SK-N-SH treated with all-trans-retinoic acid at 6 μM for 48 hours (cell line): Measurements from ENCODE around the gene ALPK3.

Source experiments
- ATAC-seq: fragments of 200-7000 bp; cut with Tn5 transposase; 3 replicates; pipeline ENCODE4 v1.9.1; 2020; ENCODE audit warnings: mild to moderate bottlenecking, moderate library complexity
- ARNTL ChIP-seq: fragments of 450-650 bp; formaldehyde crosslinking; IDR thresholded peaks from 2 replicates; pipeline ENCODE4 v1.5.0; 2020; ENCODE audit warnings: low read depth, mild to moderate bottlenecking, moderate library complexity, borderline replicate concordance
- BACH2 ChIP-seq: fragments of 250-450 bp; sonication (Bioruptor Pico); IDR thresholded peaks from 2 replicates; pipeline ENCODE4 v1.9.0; 2021; ENCODE audit warnings: mild to moderate bottlenecking, borderline replicate concordance
- CSDC2 ChIP-seq: fragments of 250-450 bp; sonication (Bioruptor Pico); IDR thresholded peaks from 2 replicates; pipeline ENCODE4 v1.5.0; 2020; ENCODE audit warnings: mild to moderate bottlenecking, moderate library complexity
- ESRRG ChIP-seq: fragments of 250-450 bp; sonication (Bioruptor Pico); IDR thresholded peaks from 2 replicates; pipeline ENCODE4 v1.6.1; 2021; ENCODE audit warnings: mild to moderate bottlenecking
- GLIS3 ChIP-seq: fragments of 250-450 bp; sonication (Bioruptor Pico); IDR thresholded peaks from 2 replicates; pipeline ENCODE4 v1.5.0; 2020; ENCODE audit warnings: mild to moderate bottlenecking, moderate library complexity
- OSR1 ChIP-seq: fragments of 250-450 bp; sonication (Bioruptor Pico); IDR thresholded peaks from 2 replicates; pipeline ENCODE4 v1.8.0; 2022; ENCODE audit warnings: moderate library complexity, mild to moderate bottlenecking, inconsistent platforms
- PPARA ChIP-seq: fragments of 250-450 bp; sonication (Bioruptor Pico); IDR thresholded peaks from 2 replicates; pipeline ENCODE4 v1.5.0; 2020; ENCODE audit warnings: mild to moderate bottlenecking, borderline replicate concordance
- RARB ChIP-seq: fragments of 250-450 bp; sonication (Bioruptor Pico); IDR thresholded peaks from 2 replicates; pipeline ENCODE4 v1.8.0; 2021; ENCODE audit warnings: mild to moderate bottlenecking, moderate library complexity
- SNAI2 ChIP-seq: fragments of 250-450 bp; sonication (Bioruptor Pico); IDR thresholded peaks from 2 replicates; pipeline ENCODE4 v1.5.0; 2020; ENCODE audit warnings: mild to moderate bottlenecking, moderate library complexity
- TCF4 ChIP-seq: fragments of 250-450 bp; sonication (Bioruptor Pico); IDR thresholded peaks from 2 replicates; pipeline ENCODE4 v1.8.0; 2021; ENCODE audit warnings: mild to moderate bottlenecking, moderate library complexity, borderline replicate concordance
- TOX ChIP-seq: fragments of 250-450 bp; sonication (Bioruptor Pico); IDR thresholded peaks from 2 replicates; pipeline ENCODE4 v1.8.0; 2021; ENCODE audit warnings: mild to moderate bottlenecking, moderate library complexity, borderline replicate concordance
- ZC3H10 ChIP-seq: fragments of 250-450 bp; sonication (Bioruptor Pico); IDR thresholded peaks from 2 replicates; pipeline ENCODE4 v1.5.1; 2021; ENCODE audit warnings: mild to moderate bottlenecking, moderate library complexity
- ZFP3 ChIP-seq: fragments of 250-450 bp; sonication (Bioruptor Pico); IDR thresholded peaks from 2 replicates; pipeline ENCODE4 v1.5.0; 2020; ENCODE audit warnings: mild to moderate bottlenecking, moderate library complexity
- ZFP30 ChIP-seq: fragments of 450-650 bp; formaldehyde crosslinking; IDR thresholded peaks from 2 replicates; pipeline ENCODE4 v1.5.0; 2022; ENCODE audit warnings: mild to moderate bottlenecking, moderate library complexity
- ZNF565 ChIP-seq: fragments of 450-650 bp; formaldehyde crosslinking; conservative IDR thresholded peaks from 2 replicates; pipeline ENCODE4 v1.5.0; 2020; ENCODE audit warnings: low read depth, mild to moderate bottlenecking, moderate library complexity
- ZNF70 ChIP-seq: fragments of 450-650 bp; formaldehyde crosslinking; IDR thresholded peaks from 2 replicates; pipeline ENCODE4 v1.5.0; 2020; ENCODE audit warnings: mild to moderate bottlenecking, moderate library complexity
- TF ChIP-seq, protein P1 (sequence below): fragments of 250-450 bp; sonication (Bioruptor Pico); IDR thresholded peaks from 2 replicates; pipeline ENCODE4 v1.5.1; 2020; ENCODE audit warnings: low read depth, mild to moderate bottlenecking, moderate library complexity
- TF ChIP-seq, protein P2 (sequence below): fragments of 250-450 bp; sonication (Bioruptor Pico); IDR thresholded peaks from 2 replicates; pipeline ENCODE4 v1.8.0; 2020; ENCODE audit warnings: mild to moderate bottlenecking, moderate library complexity, borderline replicate concordance
- TF ChIP-seq, protein P3 (sequence below): fragments of 250-450 bp; sonication (Bioruptor Pico); IDR thresholded peaks from 2 replicates; pipeline ENCODE4 v1.8.0; 2021; ENCODE audit warnings: low read depth, mild to moderate bottlenecking, moderate library complexity, borderline replicate concordance
- TF ChIP-seq, protein P4 (sequence below): fragments of 250-450 bp; sonication (Bioruptor Pico); IDR thresholded peaks from 2 replicates; pipeline ENCODE4 v1.5.0; 2020; ENCODE audit warnings: mild to moderate bottlenecking, moderate library complexity
- TF ChIP-seq, protein P5 (sequence below): fragments of 250-450 bp; sonication (Bioruptor Pico); IDR thresholded peaks from 2 replicates; pipeline ENCODE4 v1.5.1; 2021; ENCODE audit warnings: mild to moderate bottlenecking, moderate library complexity

The ALPK3 gene

DNA sequence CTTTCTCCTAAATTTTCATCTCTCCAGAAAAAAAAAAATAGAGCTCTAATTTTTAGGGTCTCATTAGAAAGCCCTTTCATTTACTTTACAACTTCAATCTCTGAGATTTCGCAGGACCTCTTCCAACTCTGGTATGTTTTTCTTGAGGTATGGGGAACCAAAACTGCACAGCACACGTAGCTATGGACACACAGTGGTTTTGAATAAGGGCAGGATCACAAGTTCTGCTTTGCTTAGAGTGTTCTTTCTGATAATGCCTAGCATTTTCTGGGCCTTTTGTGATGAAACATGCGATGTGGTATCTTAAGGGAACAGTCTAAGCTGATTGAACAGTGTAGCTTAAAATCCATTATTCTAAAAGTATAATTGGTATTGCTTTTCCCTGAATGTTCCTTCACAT lies 43.4 kb upstream of the ALPK3 start:
- ATAC-seq = no peak
- TF ChIP-seq ZFP3 (CRISPR knock-in tag) (no peak), SNAI2 (CRISPR knock-in tag) (no peak), PPARA (no peak), GLIS3 (CRISPR knock-in tag) (no peak), ZFP30 (CRISPR knock-in tag) (no peak), BACH2 (no peak), TOX (no peak), CSDC2 (CRISPR knock-in tag) (no peak), OSR1 (CRISPR knock-in tag) (no peak), RARB (no peak)
- TF ChIP-seq, protein P1, sequence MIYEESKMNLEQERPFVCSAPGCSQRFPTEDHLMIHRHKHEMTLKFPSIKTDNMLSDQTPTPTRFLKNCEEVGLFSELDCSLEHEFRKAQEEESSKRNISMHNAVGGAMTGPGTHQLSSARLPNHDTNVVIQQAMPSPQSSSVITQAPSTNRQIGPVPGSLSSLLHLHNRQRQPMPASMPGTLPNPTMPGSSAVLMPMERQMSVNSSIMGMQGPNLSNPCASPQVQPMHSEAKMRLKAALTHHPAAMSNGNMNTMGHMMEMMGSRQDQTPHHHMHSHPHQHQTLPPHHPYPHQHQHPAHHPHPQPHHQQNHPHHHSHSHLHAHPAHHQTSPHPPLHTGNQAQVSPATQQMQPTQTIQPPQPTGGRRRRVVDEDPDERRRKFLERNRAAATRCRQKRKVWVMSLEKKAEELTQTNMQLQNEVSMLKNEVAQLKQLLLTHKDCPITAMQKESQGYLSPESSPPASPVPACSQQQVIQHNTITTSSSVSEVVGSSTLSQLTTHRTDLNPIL = no peak
- TF ChIP-seq, protein P2, sequence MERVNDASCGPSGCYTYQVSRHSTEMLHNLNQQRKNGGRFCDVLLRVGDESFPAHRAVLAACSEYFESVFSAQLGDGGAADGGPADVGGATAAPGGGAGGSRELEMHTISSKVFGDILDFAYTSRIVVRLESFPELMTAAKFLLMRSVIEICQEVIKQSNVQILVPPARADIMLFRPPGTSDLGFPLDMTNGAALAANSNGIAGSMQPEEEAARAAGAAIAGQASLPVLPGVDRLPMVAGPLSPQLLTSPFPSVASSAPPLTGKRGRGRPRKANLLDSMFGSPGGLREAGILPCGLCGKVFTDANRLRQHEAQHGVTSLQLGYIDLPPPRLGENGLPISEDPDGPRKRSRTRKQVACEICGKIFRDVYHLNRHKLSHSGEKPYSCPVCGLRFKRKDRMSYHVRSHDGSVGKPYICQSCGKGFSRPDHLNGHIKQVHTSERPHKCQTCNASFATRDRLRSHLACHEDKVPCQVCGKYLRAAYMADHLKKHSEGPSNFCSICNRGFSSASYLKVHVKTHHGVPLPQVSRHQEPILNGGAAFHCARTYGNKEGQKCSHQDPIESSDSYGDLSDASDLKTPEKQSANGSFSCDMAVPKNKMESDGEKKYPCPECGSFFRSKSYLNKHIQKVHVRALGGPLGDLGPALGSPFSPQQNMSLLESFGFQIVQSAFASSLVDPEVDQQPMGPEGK = no peak
- TF ChIP-seq, protein P3, sequence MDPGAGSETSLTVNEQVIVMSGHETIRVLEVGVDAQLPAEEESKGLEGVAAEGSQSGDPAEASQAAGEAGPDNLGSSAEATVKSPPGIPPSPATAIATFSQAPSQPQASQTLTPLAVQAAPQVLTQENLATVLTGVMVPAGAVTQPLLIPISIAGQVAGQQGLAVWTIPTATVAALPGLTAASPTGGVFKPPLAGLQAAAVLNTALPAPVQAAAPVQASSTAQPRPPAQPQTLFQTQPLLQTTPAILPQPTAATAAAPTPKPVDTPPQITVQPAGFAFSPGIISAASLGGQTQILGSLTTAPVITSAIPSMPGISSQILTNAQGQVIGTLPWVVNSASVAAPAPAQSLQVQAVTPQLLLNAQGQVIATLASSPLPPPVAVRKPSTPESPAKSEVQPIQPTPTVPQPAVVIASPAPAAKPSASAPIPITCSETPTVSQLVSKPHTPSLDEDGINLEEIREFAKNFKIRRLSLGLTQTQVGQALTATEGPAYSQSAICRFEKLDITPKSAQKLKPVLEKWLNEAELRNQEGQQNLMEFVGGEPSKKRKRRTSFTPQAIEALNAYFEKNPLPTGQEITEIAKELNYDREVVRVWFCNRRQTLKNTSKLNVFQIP (CRISPR knock-in tag) = no peak
- TF ChIP-seq, protein P4, sequence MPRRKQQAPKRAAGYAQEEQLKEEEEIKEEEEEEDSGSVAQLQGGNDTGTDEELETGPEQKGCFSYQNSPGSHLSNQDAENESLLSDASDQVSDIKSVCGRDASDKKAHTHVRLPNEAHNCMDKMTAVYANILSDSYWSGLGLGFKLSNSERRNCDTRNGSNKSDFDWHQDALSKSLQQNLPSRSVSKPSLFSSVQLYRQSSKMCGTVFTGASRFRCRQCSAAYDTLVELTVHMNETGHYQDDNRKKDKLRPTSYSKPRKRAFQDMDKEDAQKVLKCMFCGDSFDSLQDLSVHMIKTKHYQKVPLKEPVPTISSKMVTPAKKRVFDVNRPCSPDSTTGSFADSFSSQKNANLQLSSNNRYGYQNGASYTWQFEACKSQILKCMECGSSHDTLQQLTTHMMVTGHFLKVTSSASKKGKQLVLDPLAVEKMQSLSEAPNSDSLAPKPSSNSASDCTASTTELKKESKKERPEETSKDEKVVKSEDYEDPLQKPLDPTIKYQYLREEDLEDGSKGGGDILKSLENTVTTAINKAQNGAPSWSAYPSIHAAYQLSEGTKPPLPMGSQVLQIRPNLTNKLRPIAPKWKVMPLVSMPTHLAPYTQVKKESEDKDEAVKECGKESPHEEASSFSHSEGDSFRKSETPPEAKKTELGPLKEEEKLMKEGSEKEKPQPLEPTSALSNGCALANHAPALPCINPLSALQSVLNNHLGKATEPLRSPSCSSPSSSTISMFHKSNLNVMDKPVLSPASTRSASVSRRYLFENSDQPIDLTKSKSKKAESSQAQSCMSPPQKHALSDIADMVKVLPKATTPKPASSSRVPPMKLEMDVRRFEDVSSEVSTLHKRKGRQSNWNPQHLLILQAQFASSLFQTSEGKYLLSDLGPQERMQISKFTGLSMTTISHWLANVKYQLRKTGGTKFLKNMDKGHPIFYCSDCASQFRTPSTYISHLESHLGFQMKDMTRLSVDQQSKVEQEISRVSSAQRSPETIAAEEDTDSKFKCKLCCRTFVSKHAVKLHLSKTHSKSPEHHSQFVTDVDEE (CRISPR knock-in tag) = no peak
- TF ChIP-seq, protein P5, sequence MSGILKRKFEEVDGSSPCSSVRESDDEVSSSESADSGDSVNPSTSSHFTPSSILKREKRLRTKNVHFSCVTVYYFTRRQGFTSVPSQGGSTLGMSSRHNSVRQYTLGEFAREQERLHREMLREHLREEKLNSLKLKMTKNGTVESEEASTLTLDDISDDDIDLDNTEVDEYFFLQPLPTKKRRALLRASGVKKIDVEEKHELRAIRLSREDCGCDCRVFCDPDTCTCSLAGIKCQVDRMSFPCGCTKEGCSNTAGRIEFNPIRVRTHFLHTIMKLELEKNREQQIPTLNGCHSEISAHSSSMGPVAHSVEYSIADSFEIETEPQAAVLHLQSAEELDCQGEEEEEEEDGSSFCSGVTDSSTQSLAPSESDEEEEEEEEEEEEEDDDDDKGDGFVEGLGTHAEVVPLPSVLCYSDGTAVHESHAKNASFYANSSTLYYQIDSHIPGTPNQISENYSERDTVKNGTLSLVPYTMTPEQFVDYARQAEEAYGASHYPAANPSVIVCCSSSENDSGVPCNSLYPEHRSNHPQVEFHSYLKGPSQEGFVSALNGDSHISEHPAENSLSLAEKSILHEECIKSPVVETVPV (CRISPR knock-in tag) = no peak

DNA sequence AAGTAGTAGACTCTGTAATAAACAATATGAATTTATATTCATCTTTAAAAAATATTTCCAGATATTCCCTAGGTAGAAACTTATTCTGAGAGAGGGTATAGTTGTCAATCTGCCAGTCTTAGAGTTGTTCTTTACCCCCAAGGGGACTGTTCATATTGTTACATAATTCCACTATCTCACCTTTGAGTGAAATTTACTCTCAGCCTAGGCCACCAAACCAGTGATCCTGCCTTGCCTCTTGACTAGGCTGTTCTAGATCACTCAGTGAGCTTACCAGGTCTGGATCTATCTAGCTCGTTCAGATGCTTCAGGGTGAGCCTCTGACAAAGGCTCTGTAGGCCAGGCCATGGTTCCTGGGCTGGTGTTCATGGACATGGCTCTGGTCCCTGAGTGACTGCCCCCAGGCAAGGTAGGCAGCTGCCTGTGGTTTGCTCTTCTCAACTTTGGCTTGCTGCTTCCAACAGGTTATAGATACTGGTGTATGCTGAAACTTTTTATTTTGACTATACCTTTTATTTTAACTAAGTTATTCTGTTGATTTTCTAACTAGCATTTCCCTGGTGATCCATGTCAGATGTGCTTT lies 41.2 kb upstream of the ALPK3 start:
- TF ChIP-seq ZC3H10 (no peak), ZNF70 (CRISPR knock-in tag) (no peak), ZNF565 (CRISPR knock-in tag) (no peak), SNAI2 (CRISPR knock-in tag) (no peak), ARNTL (no peak), ZFP3 (CRISPR knock-in tag) (no peak), TCF4 (CRISPR knock-in tag) (no peak), OSR1 (CRISPR knock-in tag) (no peak), ESRRG (CRISPR knock-in tag) (no peak)
- TF ChIP-seq, protein P3 (CRISPR knock-in tag) = no peak
- TF ChIP-seq, protein P1 = no peak
- TF ChIP-seq, protein P2 = no peak
- TF ChIP-seq, all 23 proteins: peak for 0
- no peak for ATAC-seq
